Hepatocyte (in vitro differentiated cells): Measurements from ENCODE around the gene LRRC27. TPM values are rescaled to one million over a fixed set of nuclear protein-coding genes. Genes with fewer than 3 reads are reported as not detected.

Experiments
- DNase-seq: peaks from one replicate; pipeline ENCODE4 v3.0.0-alpha.2; 2016; ENCODE audit warnings: low spot score
- H2AFZ ChIP-seq: fragments of 200-600 bp; sonication (generic); 2 replicates; pipeline ENCODE4 v1.6.0; 2016; ENCODE audit warnings: antibody characterized with exemption, mild to moderate bottlenecking
- H3K27ac ChIP-seq: fragments of 200-600 bp; sonication (generic); 2 replicates; pipeline ENCODE4 v1.5.1; 2016; ENCODE audit warnings: mild to moderate bottlenecking
- H3K27me3 ChIP-seq: fragments of 200-600 bp; sonication (generic); 2 replicates; pipeline ENCODE4 v1.6.1; 2016
- H3K36me3 ChIP-seq: fragments of 200-600 bp; sonication (generic); replicated peaks from 2 replicates; pipeline ENCODE4 v1.5.1; 2016; ENCODE audit warnings: low read depth; ENCODE audit not compliant: insufficient read depth
- H3K4me1 ChIP-seq: fragments of 200-600 bp; sonication (generic); 2 replicates; pipeline ENCODE4 v1.5.1; 2016; ENCODE audit warnings: mild to moderate bottlenecking, moderate library complexity; ENCODE audit not compliant: insufficient read depth
- H3K4me2 ChIP-seq: fragments of 200-600 bp; sonication (generic); 2 replicates; pipeline ENCODE4 v1.6.0; 2016
- H3K4me3 ChIP-seq: fragments of 200-600 bp; sonication (generic); 2 replicates; pipeline ENCODE4 v1.5.1; 2016; ENCODE audit warnings: mild to moderate bottlenecking
- H3K79me2 ChIP-seq: fragments of 200-600 bp; sonication (generic); 2 replicates; pipeline ENCODE4 v1.6.0; 2017; ENCODE audit warnings: mild to moderate bottlenecking
- H3K9me2 ChIP-seq: fragments of 200-600 bp; sonication (generic); replicated peaks from 2 replicates; pipeline ENCODE4 v1.6.0; 2017; ENCODE audit warnings: mild to moderate bottlenecking; ENCODE audit not compliant: insufficient read depth
- H3K9me3 ChIP-seq: fragments of 200-600 bp; sonication (generic); 2 replicates; pipeline ENCODE4 v1.5.1; 2016; ENCODE audit warnings: low read depth, mild to moderate bottlenecking
- H4K20me1 ChIP-seq: fragments of 200-600 bp; sonication (generic); 2 replicates; pipeline ENCODE4 v1.6.0; 2016; ENCODE audit warnings: mild to moderate bottlenecking; ENCODE audit not compliant: insufficient read depth, poor library complexity, severe bottlenecking
- EZH2 ChIP-seq: fragments of 200-600 bp; sonication (generic); IDR thresholded peaks from 2 replicates; pipeline ENCODE4 v1.6.1; 2016; ENCODE audit warnings: antibody characterized with exemption, mild to moderate bottlenecking, borderline replicate concordance
- EZH2phosphoT487 ChIP-seq: fragments of 200-600 bp; sonication (generic); IDR thresholded peaks from one replicate; pipeline ENCODE4 v1.6.1; 2018; ENCODE audit warnings: antibody characterized with exemption, mild to moderate bottlenecking, low read depth, moderate library complexity; ENCODE audit not compliant: unreplicated experiment, severe bottlenecking
- WGBS: methylation state at CpG from one replicate; pipeline ENCODE4 v1.1.6; 2016; ENCODE audit warnings: low lambda C conversion rate; ENCODE audit errors: missing lambda C conversion rate; 5-methylcytosine and 5-hydroxymethylcytosine counted together
- polyA plus RNA-seq: library from polyadenylated mRNA; unstranded; fragments of >200 nt; fragmentation: Nextera tagmentation; extraction: Ambion mirVana; gene quantifications from 2 replicates; pipeline ENCODE4 v1.2.1, GENCODE V29; 2016
- total RNA-seq: library from RNA; depleted of rRNA; stranded (reverse); fragments of >200 nt; gene quantifications from 2 replicates; pipeline ENCODE4 v1.2.3, GENCODE V29; 2014
- TF ChIP-seq, protein P1 (sequence below): fragments of 200-600 bp; sonication (generic); IDR thresholded peaks from 2 replicates; pipeline ENCODE4 v1.5.1; 2016; ENCODE audit warnings: antibody characterized with exemption, mild to moderate bottlenecking; ENCODE audit not compliant: poor library complexity

The LRRC27 gene
- total and polyA plus RNA-seq, 2 experiments from 2014 or later: 7.5 to 8.3 TPM

DNA sequence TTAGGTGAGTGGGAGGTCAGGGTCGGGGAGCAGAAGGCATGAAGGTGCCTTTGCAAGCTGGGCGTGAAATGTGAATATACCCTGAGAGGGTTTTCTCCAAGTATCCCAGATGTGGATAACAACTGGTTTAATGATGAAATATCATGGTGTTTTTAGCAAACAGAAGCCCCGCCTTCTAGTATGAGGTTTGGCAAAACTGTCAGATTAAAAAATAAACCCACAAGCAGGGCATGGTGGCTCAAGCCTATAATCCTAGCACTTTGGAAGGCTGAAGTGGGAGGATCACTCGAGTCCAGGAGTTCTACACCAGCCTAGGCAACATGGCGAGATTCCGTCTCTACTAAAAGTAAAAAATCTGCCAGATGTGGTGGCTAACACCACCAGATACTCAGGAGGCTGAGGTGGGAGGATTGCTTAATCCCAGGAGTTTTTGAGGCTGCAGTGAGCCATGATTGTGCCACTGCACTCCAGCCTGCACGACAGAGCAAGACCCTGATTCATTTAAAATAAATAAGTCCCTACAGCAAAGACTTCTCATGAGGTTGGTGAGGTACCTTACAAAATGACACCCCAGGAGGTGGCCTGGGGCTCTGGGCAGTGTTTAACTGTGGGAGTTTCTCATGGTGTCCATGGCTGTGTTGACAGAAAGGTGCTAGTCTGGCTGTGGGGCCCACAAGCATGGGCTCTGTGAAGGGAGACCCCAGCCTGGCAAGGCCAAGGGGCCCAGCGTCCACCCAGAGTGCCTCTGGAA is 58.4 kb downstream of the LRRC27 start:
- H3K79me2 ChIP-seq: no peaks in the 10 kb centered on the region
- DNase-seq: no peak
- 80% methylated on average over 8 of the region's 8 CpGs for WGBS
- no peaks in the 10 kb centered on the region for H3K9me3 ChIP-seq
- H3K36me3 ChIP-seq: no peaks in the 10 kb centered on the region
- no peaks in the 10 kb centered on the region for H3K27me3 ChIP-seq
- peaks cover 18% of the 10 kb centered on the region for H3K4me1 ChIP-seq
- TF ChIP-seq EZH2phosphoT487: no peak
- TF ChIP-seq EZH2: no peak
- TF ChIP-seq, protein P1, sequence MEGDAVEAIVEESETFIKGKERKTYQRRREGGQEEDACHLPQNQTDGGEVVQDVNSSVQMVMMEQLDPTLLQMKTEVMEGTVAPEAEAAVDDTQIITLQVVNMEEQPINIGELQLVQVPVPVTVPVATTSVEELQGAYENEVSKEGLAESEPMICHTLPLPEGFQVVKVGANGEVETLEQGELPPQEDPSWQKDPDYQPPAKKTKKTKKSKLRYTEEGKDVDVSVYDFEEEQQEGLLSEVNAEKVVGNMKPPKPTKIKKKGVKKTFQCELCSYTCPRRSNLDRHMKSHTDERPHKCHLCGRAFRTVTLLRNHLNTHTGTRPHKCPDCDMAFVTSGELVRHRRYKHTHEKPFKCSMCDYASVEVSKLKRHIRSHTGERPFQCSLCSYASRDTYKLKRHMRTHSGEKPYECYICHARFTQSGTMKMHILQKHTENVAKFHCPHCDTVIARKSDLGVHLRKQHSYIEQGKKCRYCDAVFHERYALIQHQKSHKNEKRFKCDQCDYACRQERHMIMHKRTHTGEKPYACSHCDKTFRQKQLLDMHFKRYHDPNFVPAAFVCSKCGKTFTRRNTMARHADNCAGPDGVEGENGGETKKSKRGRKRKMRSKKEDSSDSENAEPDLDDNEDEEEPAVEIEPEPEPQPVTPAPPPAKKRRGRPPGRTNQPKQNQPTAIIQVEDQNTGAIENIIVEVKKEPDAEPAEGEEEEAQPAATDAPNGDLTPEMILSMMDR: no peak
- no peak overlapping the region for H3K27ac ChIP-seq
- H4K20me1 ChIP-seq: no peaks in the 10 kb centered on the region
- H3K9me2 ChIP-seq: no peaks in the 10 kb centered on the region
- no peak overlapping the region for H3K4me2 ChIP-seq
- H2AFZ ChIP-seq: no peak overlapping the region
- no peak overlapping the region for H3K4me3 ChIP-seq

DNA sequence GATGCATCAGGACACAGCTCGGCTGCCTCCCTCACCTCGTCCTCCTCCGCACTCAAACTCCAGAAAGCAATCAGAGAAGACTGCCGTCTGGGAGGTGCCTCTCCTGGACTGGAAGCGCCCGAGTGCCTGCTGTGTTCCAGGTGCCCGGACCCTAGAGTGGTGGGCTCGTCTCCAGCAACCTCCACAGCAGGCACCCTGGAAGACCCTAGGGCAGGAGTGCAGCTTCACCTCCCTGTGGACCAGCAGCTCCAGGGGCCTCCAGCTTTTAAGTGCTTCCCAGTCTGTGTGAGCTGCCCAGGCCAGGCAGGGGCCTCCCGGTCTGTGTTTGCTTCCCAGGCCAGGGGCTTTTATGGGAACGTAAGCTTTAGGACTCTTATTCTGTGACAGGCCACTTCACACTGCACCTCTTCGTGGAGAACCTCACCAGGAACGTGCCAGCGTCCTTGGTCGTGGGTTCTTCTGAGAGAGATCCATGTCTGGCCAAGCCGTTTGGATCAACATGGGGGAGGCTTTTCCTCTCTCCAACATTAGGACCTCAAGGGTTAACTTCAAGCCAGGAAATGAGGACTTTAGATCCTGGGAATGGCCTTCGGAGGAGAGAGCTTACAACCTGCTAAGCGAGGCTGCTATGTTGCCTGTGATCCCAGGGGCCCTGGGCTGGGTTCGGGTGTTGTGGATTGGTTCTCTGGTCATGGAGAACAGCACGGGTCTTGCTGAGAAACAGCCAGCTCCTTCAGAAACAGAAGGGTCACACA is 59.1 kb downstream of the LRRC27 start:
- TF ChIP-seq EZH2 (no peak), EZH2phosphoT487 (no peak)
- TF ChIP-seq, protein P1: no peak
- H3K4me3 ChIP-seq: no peak overlapping the region
- 66% methylated on average over 19 of the region's 19 CpGs for WGBS
- H3K79me2 ChIP-seq: no peaks in the 10 kb centered on the region
- H3K4me2 ChIP-seq: no peak overlapping the region
- no peaks in the 10 kb centered on the region for H3K9me3 ChIP-seq
- H3K36me3 ChIP-seq: no peaks in the 10 kb centered on the region
- no peak for DNase-seq
- H3K9me2 ChIP-seq: no peaks in the 10 kb centered on the region
- no peak overlapping the region for H2AFZ ChIP-seq
- H3K4me1 ChIP-seq: peaks cover 26% of the 10 kb centered on the region
- no peak overlapping the region for H3K27ac ChIP-seq
- H4K20me1 ChIP-seq: no peaks in the 10 kb centered on the region
- H3K27me3 ChIP-seq: no peaks in the 10 kb centered on the region

DNA sequence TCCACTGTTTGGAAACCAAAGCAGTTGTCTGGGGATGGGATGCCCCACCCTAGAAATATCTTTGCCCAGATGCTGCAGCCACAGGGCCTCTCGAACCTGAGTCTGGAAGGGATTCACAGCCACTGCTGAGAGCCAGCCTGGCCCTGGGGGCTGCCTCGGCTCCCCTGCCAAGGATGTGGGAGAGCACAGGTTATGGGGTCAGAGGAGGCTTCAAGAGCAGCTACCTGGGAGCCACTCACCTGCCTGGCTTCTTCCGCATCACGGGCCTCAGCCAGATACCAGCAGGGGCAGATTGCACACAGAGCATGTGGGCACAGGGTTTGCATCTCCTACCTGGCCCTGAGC is 59.7 kb downstream of the LRRC27 start:
- Histone ChIP-seq H3K27me3 (no peaks in the 10 kb centered on the region), H3K9me2 (no peaks in the 10 kb centered on the region), H2AFZ (no peak overlapping the region), H3K36me3 (no peaks in the 10 kb centered on the region), H3K79me2 (no peaks in the 10 kb centered on the region), H3K9me3 (no peaks in the 10 kb centered on the region), H3K27ac (no peak overlapping the region), H3K4me3 (no peak overlapping the region), H4K20me1 (no peaks in the 10 kb centered on the region), H3K4me1 (peaks cover 27% of the 10 kb centered on the region), H3K4me2 (no peak overlapping the region)
- DNase-seq: no peak
- 76% methylated on average over 3 of the region's 4 CpGs for WGBS
- TF ChIP-seq EZH2phosphoT487 (no peak), EZH2 (no peak)
- TF ChIP-seq, protein P1: no peak
